Measurements from ENCODE around the gene GOLT1A. TPM values are rescaled to one million over a fixed set of nuclear protein-coding genes. Genes with fewer than 3 reads are reported as not detected.

Gene GOLT1A
- total and polyA plus RNA-seq, 11 donors, result 0.24 to 0.29 TPM; not detected in 9

- DNase-seq (no peak), ATAC-seq (no peak)
- no peak for TF ChIP-seq POLR2A (IDR thresholded peaks at IDR 0.05)
- 91 to 95% (median 93%) methylated on average over 3 of the region's 3 CpGs for WGBS, 4 donors
- no peaks in the 10 kb centered on the region for H3K36me3 ChIP-seq
- H3K4me3 ChIP-seq, result no peak overlapping the region
- peaks cover 0 to 11% (median 8%) of the 10 kb centered on the region in 12 donors for H3K4me1 ChIP-seq
- H3K27me3 ChIP-seq, result peaks cover 0 to 8% (median 0%) of the 10 kb centered on the region in 9 donors
- H3K9me3 ChIP-seq, result no peaks in the 10 kb centered on the region
- H3K27ac ChIP-seq, result no peak overlapping the region
- intact Hi-C loops (cut with DNase I), result loop anchor here in 1 of 10 donors (5.0 kb wide), 1 partner anchor 150 kb away; no protein-coding TSS in a partner anchor
Observed at GRCh38 chr1:204212715-204213114, 1.1 kb downstream of the GOLT1A start.

GRCh38 chr1:204211046-204211445 is 2.7 kb downstream of the GOLT1A start:
- no peak for TF ChIP-seq POLR2A (IDR thresholded peaks at IDR 0.05)
- no peak for TF ChIP-seq CTCF (IDR thresholded peaks at IDR 0.05)
- H3K27me3 ChIP-seq, result peaks cover 0 to 16% (median 0%) of the 10 kb centered on the region in 9 donors
- no peak for ATAC-seq
- DNase-seq, result no peak
- H3K4me3 ChIP-seq, result no peak overlapping the region
- H3K9me3 ChIP-seq, result no peaks in the 10 kb centered on the region
- peaks cover 0 to 14% (median 8%) of the 10 kb centered on the region in 12 donors for H3K4me1 ChIP-seq
- no peaks in the 10 kb centered on the region for H3K36me3 ChIP-seq
- no peak overlapping the region for H3K27ac ChIP-seq
- intact Hi-C loops (cut with DNase I), result loop anchor here in 1 of 10 donors (5.0 kb wide), 1 partner anchor 151 kb away; no protein-coding TSS in a partner anchor
- 81 to 89% (median 87%) methylated on average over 7 of the region's 7 CpGs for WGBS, 4 donors

- peak; percentile 77 to 96 (median 89) for TF ChIP-seq CTCF (IDR thresholded peaks at IDR 0.05)
- no peak for TF ChIP-seq POLR2A (IDR thresholded peaks at IDR 0.05)
- intact Hi-C loops (cut with DNase I), result loop anchor here in 9 of 10 donors (1.0 to 10.0 kb wide), 9 partner anchors 44 to 352 kb away; partner anchors contain the start of gene SNRPE (in 7 of the 9)
- Histone ChIP-seq H3K4me1 (peaks cover 0 to 4% (median 0%) of the 10 kb centered on the region in 12 donors), H3K4me3 (no peak overlapping the region), H3K27me3 (peaks cover 0 to 28% (median 0%) of the 10 kb centered on the region in 9 donors), H3K36me3 (no peaks in the 10 kb centered on the region), H3K27ac (no peak overlapping the region), H3K9me3 (no peaks in the 10 kb centered on the region)
- ATAC-seq, result peak; percentile 78 to 91 (median 86)
- peak; percentile 48 to 86 (median 63) for DNase-seq
- WGBS, 4 donors, result 20 to 43% (median 21%) methylated on average over 6 to 13 of the region's 13 CpGs
Observed at GRCh38 chr1:204207136-204207616, 6.6 kb downstream of the GOLT1A start.

- H3K9me3 ChIP-seq, result no peaks in the 10 kb centered on the region
- intact Hi-C loops (cut with DNase I), result loop anchor here in 9 of 10 donors (2.0 to 10.0 kb wide), 7 partner anchors 43 to 351 kb away; partner anchors contain the start of gene SNRPE (in 6 of the 9)
- peaks cover 0 to 4% (median 0%) of the 10 kb centered on the region in 12 donors for H3K4me1 ChIP-seq
- DNase-seq (no peak), ATAC-seq (no peak)
- H3K36me3 ChIP-seq, result no peaks in the 10 kb centered on the region
- no peak for TF ChIP-seq POLR2A (IDR thresholded peaks at IDR 0.05)
- no peak for TF ChIP-seq CTCF (IDR thresholded peaks at IDR 0.05)
- peaks cover 0 to 28% (median 0%) of the 10 kb centered on the region in 9 donors for H3K27me3 ChIP-seq
- no peak overlapping the region for H3K4me3 ChIP-seq
- H3K27ac ChIP-seq, result no peak overlapping the region
- 54 to 62% (median 60%) methylated on average over 2 of the region's 2 CpGs for WGBS, 4 donors
Observed at GRCh38 chr1:204206121-204206520, 7.7 kb downstream of the GOLT1A start.
